ENCODE data around the gene ZBTB47. TPM values are rescaled to one million over a fixed set of nuclear protein-coding genes. Genes with fewer than 3 reads are reported as not detected.

The ZBTB47 gene
- polyA plus RNA-seq, 1 donor from 2014 or later, result 4.8 TPM

GRCh38 chr3:42656680-42657610 lies 3.4 kb downstream of the ZBTB47 start:
- Histone ChIP-seq H3K27me3 (ENCODE audit: insufficient read depth, low read depth, low read length) (no peaks in the 10 kb centered on the region), H2AFZ (ENCODE audit: low read depth, low read length) (no peak overlapping the region), H3K27ac (ENCODE audit: low read length) (no peak overlapping the region), H3F3A (ENCODE audit: insufficient read depth, low read length, poor library complexity, severe bottlenecking) (no peaks in the 10 kb centered on the region), H3K4me2 (ENCODE audit: low read length) (no peak overlapping the region), H4K20me1 (ENCODE audit: insufficient read depth) (no peaks in the 10 kb centered on the region), H3K36me3 (ENCODE audit: insufficient read depth, low read length) (no peaks in the 10 kb centered on the region), H3K9me3 (ENCODE audit: low read length) (no peaks in the 10 kb centered on the region), H3K4me3 (ENCODE audit: low read length) (no peak overlapping the region), H3K9me2 (ENCODE audit: insufficient read depth, low read length) (no peaks in the 10 kb centered on the region), H3K79me2 (replicated peaks; ENCODE audit: insufficient read depth, low read length) (no peaks in the 10 kb centered on the region), H3K9ac (ENCODE audit: low read length) (no peak overlapping the region)
- TF ChIP-seq POLR2AphosphoS5 (IDR thresholded peaks at IDR 0.05), result no peak
- no peak for TF ChIP-seq REST (IDR thresholded peaks at IDR 0.05; ENCODE audit: borderline replicate concordance)
- TF ChIP-seq MXI1 (conservative IDR thresholded peaks at IDR 0.05; ENCODE audit: poor library complexity, severe bottlenecking), result no peak
- TF ChIP-seq TAF1 (IDR thresholded peaks at IDR 0.05; ENCODE audit: low read depth), result no peak
- TF ChIP-seq EP300 (conservative IDR thresholded peaks at IDR 0.05; ENCODE audit: poor library complexity, severe bottlenecking), result no peak
- TF ChIP-seq SMC3 (conservative IDR thresholded peaks at IDR 0.05; ENCODE audit: poor library complexity), result no peak
- no peak for TF ChIP-seq RAD21 (conservative IDR thresholded peaks at IDR 0.05)
- TF ChIP-seq EZH2 (IDR thresholded peaks at IDR 0.05; ENCODE audit: borderline replicate concordance, insufficient read depth, low read length, poor library complexity, severe bottlenecking), result no peak
- no peak for TF ChIP-seq CTCF (IDR thresholded peaks at IDR 0.05; ENCODE audit: poor library complexity, severe bottlenecking)

- Histone ChIP-seq H3K4me3 (ENCODE audit: low read length) (no peak overlapping the region), H3K9me3 (ENCODE audit: low read length) (no peaks in the 10 kb centered on the region), H3K4me2 (ENCODE audit: low read length) (no peak overlapping the region), H3K27ac (ENCODE audit: low read length) (no peak overlapping the region), H3K9ac (ENCODE audit: low read length) (no peak overlapping the region), H3K79me2 (replicated peaks; ENCODE audit: insufficient read depth, low read length) (no peaks in the 10 kb centered on the region), H2AFZ (ENCODE audit: low read depth, low read length) (no peak overlapping the region), H3F3A (ENCODE audit: insufficient read depth, low read length, poor library complexity, severe bottlenecking) (no peaks in the 10 kb centered on the region), H3K36me3 (ENCODE audit: insufficient read depth, low read length) (no peaks in the 10 kb centered on the region), H3K9me2 (ENCODE audit: insufficient read depth, low read length) (no peaks in the 10 kb centered on the region), H4K20me1 (ENCODE audit: insufficient read depth) (no peaks in the 10 kb centered on the region), H3K27me3 (ENCODE audit: insufficient read depth, low read depth, low read length) (no peaks in the 10 kb centered on the region)
- TF ChIP-seq EP300 (conservative IDR thresholded peaks at IDR 0.05; ENCODE audit: poor library complexity, severe bottlenecking), result no peak
- no peak for TF ChIP-seq EZH2 (IDR thresholded peaks at IDR 0.05; ENCODE audit: borderline replicate concordance, insufficient read depth, low read length, poor library complexity, severe bottlenecking)
- no peak for TF ChIP-seq SMC3 (conservative IDR thresholded peaks at IDR 0.05; ENCODE audit: poor library complexity)
- no peak for TF ChIP-seq CTCF (IDR thresholded peaks at IDR 0.05; ENCODE audit: poor library complexity, severe bottlenecking)
- TF ChIP-seq RAD21 (conservative IDR thresholded peaks at IDR 0.05), result no peak
- no peak for TF ChIP-seq MXI1 (conservative IDR thresholded peaks at IDR 0.05; ENCODE audit: poor library complexity, severe bottlenecking)
- no peak for TF ChIP-seq POLR2AphosphoS5 (IDR thresholded peaks at IDR 0.05)
These were observed 4.2 kb downstream of the ZBTB47 start for GRCh38 chr3:42657675-42658074.
